ENCODE data around the gene CALCOCO2.

- TF ChIP-seq CTCF (IDR thresholded peaks at IDR 0.05 in 8 of 11, conservative IDR thresholded peaks at IDR 0.05 in 3 of 11) (no peak), POLR2A (IDR thresholded peaks at IDR 0.05) (no peak), POLR2AphosphoS5 (IDR thresholded peaks at IDR 0.05) (no peak)
These were observed 43.0 kb downstream of the CALCOCO2 start for GRCh38 chr17:48873696-48874443.
